ENCODE measurements around the gene HDGF. TPM values are rescaled to one million over a fixed set of nuclear protein-coding genes. Genes with fewer than 3 reads are reported as not detected.

Gene HDGF
- total and polyA plus RNA-seq, 9 of the 15 experiments (the other 6 are each of a cell fraction or from before 2014, with no cell fraction given), result 38.8 to 601 (median 400) TPM

DNA sequence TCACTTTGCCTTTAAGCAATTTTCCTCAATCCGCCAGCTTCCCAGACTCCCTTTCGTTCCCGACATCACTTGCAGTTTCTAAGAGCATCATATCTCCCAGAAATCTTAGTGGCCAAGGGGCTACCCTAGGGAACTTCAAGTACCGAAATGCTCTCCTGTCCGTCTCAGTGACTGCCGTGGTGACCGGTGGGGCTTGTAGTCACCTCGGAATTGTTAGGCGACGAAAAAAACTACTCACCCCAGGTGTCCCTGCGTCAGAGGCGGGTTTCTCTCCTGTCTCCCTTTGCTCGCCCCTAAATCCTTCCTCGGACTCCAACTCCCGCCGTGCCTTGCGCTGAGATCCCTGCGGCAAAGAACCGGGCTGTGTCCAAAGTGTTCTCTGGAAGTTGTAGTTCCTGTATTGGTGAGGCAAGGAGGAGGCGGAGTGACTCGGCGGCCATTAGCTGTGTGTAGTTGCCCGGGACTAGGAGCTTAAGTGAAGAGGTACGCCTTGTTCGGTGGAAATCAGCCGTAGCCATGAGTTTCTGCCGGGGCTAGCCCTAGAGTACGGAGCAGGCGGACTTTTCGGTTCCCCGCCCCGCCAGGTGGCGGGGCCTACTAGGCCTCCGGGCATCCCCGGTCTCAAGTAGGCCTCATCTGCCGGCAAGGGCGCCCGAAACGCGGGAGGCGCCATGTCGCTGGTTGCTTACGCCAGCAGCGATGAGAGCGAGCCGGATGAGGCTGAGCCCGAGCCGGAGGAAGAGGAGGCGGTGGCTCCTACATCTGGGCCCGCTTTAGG is 15.8 kb upstream of the HDGF start, which contains the start of gene PRCC:
Gene PRCC (plus strand): TSS at position 435 of the 778 bp plus-strand sequence. CDS start 237 bp downstream, at position 672.
- BruUV-seq (replicated peaks), result TSS peak; percentile 64
- TF ChIP-seq, protein P1, sequence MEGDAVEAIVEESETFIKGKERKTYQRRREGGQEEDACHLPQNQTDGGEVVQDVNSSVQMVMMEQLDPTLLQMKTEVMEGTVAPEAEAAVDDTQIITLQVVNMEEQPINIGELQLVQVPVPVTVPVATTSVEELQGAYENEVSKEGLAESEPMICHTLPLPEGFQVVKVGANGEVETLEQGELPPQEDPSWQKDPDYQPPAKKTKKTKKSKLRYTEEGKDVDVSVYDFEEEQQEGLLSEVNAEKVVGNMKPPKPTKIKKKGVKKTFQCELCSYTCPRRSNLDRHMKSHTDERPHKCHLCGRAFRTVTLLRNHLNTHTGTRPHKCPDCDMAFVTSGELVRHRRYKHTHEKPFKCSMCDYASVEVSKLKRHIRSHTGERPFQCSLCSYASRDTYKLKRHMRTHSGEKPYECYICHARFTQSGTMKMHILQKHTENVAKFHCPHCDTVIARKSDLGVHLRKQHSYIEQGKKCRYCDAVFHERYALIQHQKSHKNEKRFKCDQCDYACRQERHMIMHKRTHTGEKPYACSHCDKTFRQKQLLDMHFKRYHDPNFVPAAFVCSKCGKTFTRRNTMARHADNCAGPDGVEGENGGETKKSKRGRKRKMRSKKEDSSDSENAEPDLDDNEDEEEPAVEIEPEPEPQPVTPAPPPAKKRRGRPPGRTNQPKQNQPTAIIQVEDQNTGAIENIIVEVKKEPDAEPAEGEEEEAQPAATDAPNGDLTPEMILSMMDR (IDR thresholded peaks at IDR 0.05 in 2 of 3, conservative IDR thresholded peaks at IDR 0.05 in 1 of 3; ENCODE audit: insufficient read depth in 2 of 3, low read depth in 1 of 3, low read length in 3 of 3), result peak in 1 of 3 experiments; percentile 19; a peak in 2 of 6 replicates
- TF ChIP-seq POLR2A (conservative IDR thresholded peaks at IDR 0.05), result peak; percentile 79
- peak; percentile 11; the same call in 1 of the 2 replicates for TF ChIP-seq DPF2 (IDR thresholded peaks at IDR 0.05)
- TF ChIP-seq, protein P2, sequence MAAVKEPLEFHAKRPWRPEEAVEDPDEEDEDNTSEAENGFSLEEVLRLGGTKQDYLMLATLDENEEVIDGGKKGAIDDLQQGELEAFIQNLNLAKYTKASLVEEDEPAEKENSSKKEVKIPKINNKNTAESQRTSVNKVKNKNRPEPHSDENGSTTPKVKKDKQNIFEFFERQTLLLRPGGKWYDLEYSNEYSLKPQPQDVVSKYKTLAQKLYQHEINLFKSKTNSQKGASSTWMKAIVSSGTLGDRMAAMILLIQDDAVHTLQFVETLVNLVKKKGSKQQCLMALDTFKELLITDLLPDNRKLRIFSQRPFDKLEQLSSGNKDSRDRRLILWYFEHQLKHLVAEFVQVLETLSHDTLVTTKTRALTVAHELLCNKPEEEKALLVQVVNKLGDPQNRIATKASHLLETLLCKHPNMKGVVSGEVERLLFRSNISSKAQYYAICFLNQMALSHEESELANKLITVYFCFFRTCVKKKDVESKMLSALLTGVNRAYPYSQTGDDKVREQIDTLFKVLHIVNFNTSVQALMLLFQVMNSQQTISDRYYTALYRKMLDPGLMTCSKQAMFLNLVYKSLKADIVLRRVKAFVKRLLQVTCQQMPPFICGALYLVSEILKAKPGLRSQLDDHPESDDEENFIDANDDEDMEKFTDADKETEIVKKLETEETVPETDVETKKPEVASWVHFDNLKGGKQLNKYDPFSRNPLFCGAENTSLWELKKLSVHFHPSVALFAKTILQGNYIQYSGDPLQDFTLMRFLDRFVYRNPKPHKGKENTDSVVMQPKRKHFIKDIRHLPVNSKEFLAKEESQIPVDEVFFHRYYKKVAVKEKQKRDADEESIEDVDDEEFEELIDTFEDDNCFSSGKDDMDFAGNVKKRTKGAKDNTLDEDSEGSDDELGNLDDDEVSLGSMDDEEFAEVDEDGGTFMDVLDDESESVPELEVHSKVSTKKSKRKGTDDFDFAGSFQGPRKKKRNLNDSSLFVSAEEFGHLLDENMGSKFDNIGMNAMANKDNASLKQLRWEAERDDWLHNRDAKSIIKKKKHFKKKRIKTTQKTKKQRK (IDR thresholded peaks at IDR 0.05; ENCODE audit: borderline replicate concordance, low read depth, low read length), result no peak
- TF ChIP-seq KAT8 (IDR thresholded peaks at IDR 0.05; ENCODE audit: low read depth), result peak; percentile 77; the same call in 1 of the 2 replicates
- peak; percentile 52 for TF ChIP-seq MYC (IDR thresholded peaks at IDR 0.05; ENCODE audit: low read depth, low read length)
- TF ChIP-seq MYC (CRISPR knock-in tag; IDR thresholded peaks at IDR 0.05; ENCODE audit: borderline replicate concordance, low read depth), result peak; percentile 64; the same call in 1 of the 2 replicates
- TF ChIP-seq SLC30A9 (CRISPR knock-in tag; IDR thresholded peaks at IDR 0.05), result no peak
- TF ChIP-seq, protein P3, sequence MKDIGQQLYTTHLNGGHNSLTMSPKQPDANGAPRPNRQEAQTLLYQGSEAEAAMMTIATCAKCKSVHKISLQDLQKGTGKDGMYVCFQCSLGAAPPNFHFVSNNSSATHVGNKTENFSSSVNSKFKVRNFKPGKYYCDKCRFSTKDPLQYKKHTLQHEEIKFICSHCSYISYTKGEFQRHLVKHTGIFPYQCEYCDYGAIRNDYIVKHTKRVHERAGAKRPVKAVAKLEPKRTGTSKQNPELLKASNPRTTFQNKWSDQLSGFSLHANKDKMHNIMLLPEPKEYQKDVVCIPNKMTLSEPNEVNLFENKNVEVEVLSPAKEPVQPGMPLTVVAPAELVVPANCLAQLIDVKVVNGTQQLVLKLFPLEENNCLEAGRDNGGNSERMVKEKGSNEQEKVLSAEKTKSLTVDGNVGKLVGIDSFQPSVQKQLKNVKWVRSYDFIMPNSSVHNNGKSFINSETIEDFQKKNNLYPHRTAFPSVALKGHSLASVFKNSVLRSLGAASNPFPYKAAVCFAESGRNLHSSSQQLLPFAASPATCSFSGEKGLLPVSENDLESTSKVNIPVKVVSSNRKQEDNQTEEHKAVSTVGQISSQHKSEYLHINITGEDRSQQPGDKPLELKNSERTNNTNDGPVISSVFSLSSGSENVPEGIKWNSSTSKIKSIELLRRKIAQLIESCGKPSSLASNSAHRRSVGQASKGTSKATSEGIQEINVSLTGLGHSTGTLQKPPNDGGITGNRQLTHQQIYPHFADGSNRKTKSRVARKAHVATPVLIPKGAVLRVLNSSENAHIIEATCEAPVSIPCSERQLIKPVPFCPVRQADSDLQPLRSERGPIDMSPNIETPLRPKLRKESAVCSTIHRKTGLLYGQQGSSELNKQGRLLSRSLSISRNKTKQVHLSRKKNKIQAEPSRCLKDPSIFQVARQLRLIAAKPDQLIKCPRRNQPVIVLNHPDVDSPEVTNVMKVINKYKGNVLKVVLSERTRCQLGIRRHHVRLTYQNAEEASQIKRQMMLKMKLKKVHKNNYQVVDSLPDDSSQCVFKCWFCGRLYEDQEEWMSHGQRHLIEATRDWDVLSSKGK (CRISPR knock-in tag; IDR thresholded peaks at IDR 0.05), result no peak
- no peak for TF ChIP-seq KHSRP (IDR thresholded peaks at IDR 0.05)

More for the DNA sequence above, 15.8 kb upstream of the HDGF start, which contains the start of gene PRCC:
- WGBS (ENCODE audit: insufficient coverage, low coverage, missing lambda C conversion rate), result under 1% methylated on average over 40 of the region's 50 CpGs
- H3K4me3 ChIP-seq, result peak within 1 kb of the TSS; percentile 88
- H3K9me3 ChIP-seq (replicated peaks; ENCODE audit: control insufficient read depth, insufficient read depth, low read depth, low read length), result no peaks in the 10 kb centered on the region
- H3K27ac ChIP-seq (ENCODE audit: extremely low read depth, low read depth, low read length), result peak within 1 kb of the TSS; percentile 84
- H3K4me1 ChIP-seq (replicated peaks in 1 of 2; ENCODE audit: control insufficient read depth in 2 of 2, insufficient read depth in 2 of 2, low read length in 2 of 2), result peaks cover 17 to 22% of the 10 kb centered on the region in 2 experiments; a peak in 3 of 5 replicates
- H3K9me1 ChIP-seq (ENCODE audit: control insufficient read depth, insufficient read depth, low read length), result no peaks in the 10 kb centered on the region
- intact Hi-C loops (cut with micrococcal nuclease), result loop anchor here (1.0 to 2.0 kb wide), 3 partner anchors 16 to 40 kb away; partner anchors contain the start of genes HDGF and MRPL24
- peaks cover 22% of the 10 kb centered on the region for H3K36me3 ChIP-seq (ENCODE audit: control insufficient read depth, insufficient read depth, low read length)
- ATAC-seq (peak; percentile 94), FAIRE-seq (peak; percentile 100), DNase-seq (ENCODE audit: extremely low read depth in 1 of 4, low spot score in 3 of 4) (peak; percentile 87 to 99 (median 89))
- ChIA-PET CTCF (ENCODE audit: low intra/inter-chr PET ratio) (interaction anchor here (1.0 kb wide), 1 partner anchor 38 kb away, joined by 3 read pairs; no protein-coding TSS in a partner anchor), POLR2A (interaction anchor here (0.5 to 3.2 kb wide), 17 partner anchors 9 to 104 kb away, joined by 3 to 27 read pairs (median 4); partner anchors contain the start of genes HDGF, ISG20L2, METTL25B and MRPL24)
- peaks cover 61% of the 10 kb centered on the region for H3K79me2 ChIP-seq (ENCODE audit: control insufficient read depth, insufficient read depth, low read length)
- peak within 1 kb of the TSS; percentile 89 for H2AFZ ChIP-seq (ENCODE audit: low read depth, low read length)
- peak within 1 kb of the TSS; percentile 98 for H3K4me2 ChIP-seq (ENCODE audit: insufficient read depth, low read length)
- no peaks in the 10 kb centered on the region for H3K27me3 ChIP-seq (ENCODE audit: control insufficient read depth in 2 of 2, insufficient read depth in 2 of 2, low read length in 2 of 2)
- in situ Hi-C loops (cut with MboI), result loop anchor here (5.0 kb wide), 1 partner anchor 40 kb away; the partner anchor contains the start of genes ISG20L2 and METTL25B
- peak within 1 kb of the TSS; percentile 91 to 98 for H3K9ac ChIP-seq (ENCODE audit: insufficient read depth in 1 of 2, low read depth in 2 of 2, low read length in 2 of 2)
- no peaks in the 10 kb centered on the region for H4K20me1 ChIP-seq (replicated peaks; ENCODE audit: control insufficient read depth, insufficient read depth, low read length)

All from K562 (cell line).